Smooth muscle cell of the umbilical artery (primary cell): ENCODE measurements around the gene ANKRD65. TPM values are rescaled to one million over a fixed set of nuclear protein-coding genes. Genes with fewer than 3 reads are reported as not detected.

Experiments used
- total RNA-seq: library from RNA; depleted of rRNA; stranded (reverse); fragments of >200 nt; gene quantifications from 2 replicates; pipeline ENCODE4 v1.2.3, GENCODE V29; 2014

Gene ANKRD65
- total RNA-seq, result 0.18 and 0.30 TPM in 2 replicates

GRCh38 chr1:1421147-1421906 is at the start of gene ANKRD65:
Gene ANKRD65, minus strand, starts transcription at chr1:1421276. Its CDS starts 271 bp downstream, at chr1:1421005.

DNA sequence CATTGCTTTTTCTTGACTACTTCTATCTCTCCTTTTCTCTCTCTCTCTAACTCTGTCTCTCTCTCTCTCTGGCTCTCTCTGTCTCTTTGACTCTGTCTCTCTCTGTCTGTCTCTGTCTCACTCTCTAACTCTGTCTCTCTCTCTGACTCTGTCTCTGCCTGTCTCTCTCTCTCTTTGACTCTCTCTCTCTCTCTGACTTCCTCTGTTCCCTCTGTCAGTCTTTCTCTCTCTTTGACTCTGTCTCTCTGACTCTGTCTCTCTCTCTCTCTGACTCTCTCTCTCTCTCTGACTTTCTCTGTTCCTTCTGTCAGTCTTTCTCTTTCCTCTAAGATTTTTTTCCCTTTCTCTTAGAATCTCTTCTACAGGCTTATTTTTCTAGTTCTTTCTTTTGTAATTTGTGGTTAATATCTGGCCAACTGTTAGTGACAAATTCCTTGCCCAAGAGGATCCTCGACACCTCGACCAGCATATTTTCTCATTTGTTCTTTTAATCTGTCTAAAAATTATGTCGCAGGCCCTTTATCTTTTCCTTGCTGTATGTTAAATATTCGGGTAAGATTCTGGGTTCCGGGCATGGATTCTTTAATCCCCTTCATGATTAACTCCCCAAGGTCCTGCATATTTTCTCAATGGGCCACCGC is 28.1 kb upstream of the ANKRD65 start, which contains the start of gene ATAD3C:
Gene ATAD3C, plus strand, starts transcription at position 591 of the 641 bp plus-strand sequence. CDS start 995 bp downstream, outside the sequence.

DNA sequence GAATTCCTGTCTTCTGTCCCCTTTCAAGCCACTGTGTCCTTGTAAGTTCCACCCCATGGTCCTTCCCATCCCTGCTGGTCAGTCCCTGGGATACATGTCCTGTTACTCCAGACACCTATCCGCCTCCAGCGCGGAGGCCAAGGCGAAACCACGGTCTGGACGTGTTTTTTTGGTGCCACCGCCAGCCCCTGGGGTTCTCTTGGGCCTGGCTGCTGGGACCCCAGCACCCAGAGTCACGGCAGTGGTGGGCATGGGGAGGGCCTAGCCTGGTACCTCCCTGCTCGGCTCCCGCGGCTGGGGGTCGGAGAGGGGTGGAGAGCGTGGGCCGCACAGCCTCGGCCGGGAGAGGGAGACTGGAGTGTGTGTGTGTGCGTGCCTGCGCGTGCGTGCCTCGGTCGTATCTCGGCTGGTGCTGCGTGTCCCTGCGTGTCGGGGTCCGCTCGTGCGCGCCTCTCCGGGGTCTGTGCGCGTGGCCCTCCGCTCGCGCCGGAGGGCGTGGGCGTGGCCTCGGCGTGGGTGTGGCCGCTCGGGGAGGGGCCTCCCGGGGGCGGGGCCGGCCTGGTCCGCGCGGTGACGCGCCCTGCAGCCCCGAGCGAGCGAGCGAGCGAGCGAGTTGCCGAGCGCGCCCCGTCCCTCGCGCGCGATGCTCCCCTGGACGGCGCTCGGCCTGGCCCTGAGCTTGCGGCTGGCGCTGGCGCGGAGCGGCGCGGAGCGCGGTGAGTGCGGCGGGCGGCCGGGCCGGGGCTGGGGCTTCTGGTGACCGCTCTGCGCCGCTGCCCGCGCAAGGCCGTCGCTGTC is 14.2 kb upstream of the ANKRD65 start, which contains the start of gene VWA1:
Gene VWA1, plus strand, starts transcription at position 585 of the 798 bp plus-strand sequence. Its CDS starts 59 bp downstream, at position 644.

DNA sequence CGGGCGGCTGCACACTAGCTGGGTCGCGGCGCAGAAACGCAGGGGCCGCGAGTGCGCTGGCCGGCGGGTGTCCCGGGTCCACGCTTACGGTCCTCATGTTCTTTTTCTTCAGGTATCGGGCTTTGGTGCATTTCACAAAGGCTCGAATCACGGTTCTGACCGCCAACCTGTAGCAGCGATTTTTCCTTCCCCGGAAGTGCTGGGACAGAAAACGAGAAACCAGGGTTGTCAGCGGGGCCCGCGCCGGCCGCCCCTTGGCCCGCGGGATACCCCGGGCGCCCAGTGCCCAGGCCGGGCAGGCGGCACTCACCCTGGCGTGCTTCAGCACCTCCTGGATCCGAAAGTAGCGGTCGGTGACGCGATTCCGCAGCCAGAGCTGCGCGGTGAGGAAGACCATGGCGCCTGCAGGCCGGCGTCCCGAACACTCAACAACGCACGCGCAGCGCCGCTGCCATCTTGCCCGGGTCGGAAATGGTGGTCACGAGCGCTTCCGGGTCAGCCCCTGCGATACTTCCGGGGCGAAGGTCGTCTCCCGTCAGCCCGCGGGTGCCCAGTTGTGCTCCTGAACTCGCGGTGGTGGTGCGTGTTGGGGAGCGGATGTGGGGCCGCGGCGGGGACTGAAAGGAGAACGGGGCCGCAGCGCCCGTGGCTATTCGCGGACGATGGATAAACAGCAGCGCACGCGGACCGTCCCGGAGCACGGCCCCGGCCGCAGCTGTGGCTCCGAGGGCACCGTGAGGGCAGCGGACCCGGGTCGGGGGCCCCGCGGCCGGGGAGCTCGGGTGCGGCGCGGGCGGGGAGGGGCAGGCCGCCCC is 14.0 kb downstream of the ANKRD65 start, which contains the start of gene MRPL20:
Gene MRPL20, minus strand, starts transcription at position 473 of the 815 bp plus-strand sequence. Its CDS starts 76 bp downstream, at position 397.

DNA sequence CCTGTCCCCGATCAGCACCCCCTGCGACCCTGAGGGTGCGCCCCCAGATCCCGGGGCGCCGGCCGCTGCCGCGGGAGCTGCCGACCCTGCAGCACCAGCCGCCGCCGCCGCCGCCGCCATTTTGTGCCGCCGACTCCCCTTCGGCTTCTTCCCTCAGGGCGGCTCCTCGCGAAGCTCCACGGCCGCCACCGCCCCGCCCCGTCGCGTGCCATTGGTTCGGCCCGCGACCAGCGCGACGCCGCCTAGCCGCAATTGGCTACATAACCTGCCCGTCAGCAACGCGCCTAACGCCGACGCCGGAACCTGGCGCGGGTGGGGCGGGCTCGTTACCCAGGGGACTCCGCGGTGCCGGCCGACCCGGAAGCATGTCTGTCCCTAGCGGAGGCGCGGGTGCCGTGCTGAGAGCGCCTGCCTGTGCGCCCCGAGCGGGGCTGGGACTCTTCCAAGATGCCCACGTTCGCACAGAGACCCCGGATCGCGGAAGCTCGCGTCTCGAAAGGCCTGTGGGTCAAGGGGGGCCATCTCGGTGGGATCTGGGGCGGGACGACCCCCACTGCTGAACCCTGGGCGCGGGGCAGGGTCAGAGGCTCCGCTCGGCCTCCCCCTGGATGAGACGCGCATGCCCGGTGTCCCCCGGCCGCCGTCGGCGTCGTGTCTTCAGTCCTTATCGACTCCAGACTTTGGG is 21.7 kb downstream of the ANKRD65 start, which contains the start of gene CCNL2:
Gene CCNL2, minus strand, starts transcription at position 149 of the 685 bp plus-strand sequence. Its CDS starts 29 bp downstream, at position 120.

DNA sequence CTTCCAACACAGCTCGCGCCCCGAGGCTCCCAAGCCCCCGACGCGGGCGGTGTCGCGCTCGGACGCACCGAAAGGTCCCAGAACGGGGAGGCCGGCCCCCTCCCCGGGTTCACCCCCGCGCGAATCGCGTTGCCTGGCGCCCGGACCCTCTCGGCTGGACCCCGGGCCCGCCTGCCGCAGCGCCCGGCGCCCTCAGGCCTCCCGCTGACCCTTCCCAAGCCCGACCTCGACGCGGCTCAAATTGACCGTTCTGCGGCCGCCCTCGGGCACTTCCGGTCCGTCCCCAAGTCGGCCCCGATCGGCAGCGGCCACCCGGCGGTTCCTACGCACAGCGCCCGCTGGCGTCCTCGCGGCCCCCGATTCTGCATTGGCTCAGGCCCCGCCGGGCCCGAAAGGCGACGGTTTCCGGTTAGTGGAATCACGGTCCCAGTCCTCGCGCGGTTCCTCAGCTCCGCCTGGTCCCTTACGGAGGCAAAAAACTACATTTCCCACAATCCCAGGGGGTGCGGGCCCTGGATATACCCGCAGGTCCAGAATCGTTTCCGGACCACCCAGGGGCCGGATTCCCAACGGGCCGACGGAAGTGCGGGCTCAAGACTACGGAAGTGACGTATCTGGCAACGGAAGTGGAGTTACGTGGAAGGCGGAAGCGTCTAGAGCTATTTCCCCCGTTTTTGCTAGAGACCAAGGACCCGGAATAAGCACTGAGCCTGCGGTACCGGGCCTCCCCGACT is 46.0 kb downstream of the ANKRD65 start, which contains the start of gene AURKAIP1:
Gene AURKAIP1, minus strand, starts transcription at position 279 of the 734 bp plus-strand sequence. CDS start 451 bp downstream, outside the sequence.

Other genes with a start within 250 kb of the ANKRD65 start
- gene TTLL10, start 247.4 kb downstream of the ANKRD65 start, total RNA-seq, result not detected in 2 replicates
- not detected in 2 replicates for gene TNFRSF18, start 214.7 kb downstream of the ANKRD65 start, total RNA-seq
- under 0.01 and 0.14 TPM in 2 replicates for gene TNFRSF4, start 207.1 kb downstream of the ANKRD65 start, total RNA-seq
- 190 and 205 TPM in 2 replicates for gene SDF4, start 189.3 kb downstream of the ANKRD65 start, total RNA-seq
- 32.1 and 37.1 TPM in 2 replicates for gene B3GALT6, start 189.0 kb downstream of the ANKRD65 start, total RNA-seq
- 0.92 and 1.5 TPM in 2 replicates for gene C1QTNF12, start 174.6 kb downstream of the ANKRD65 start, total RNA-seq
- 33.9 and 43.6 TPM in 2 replicates for gene UBE2J2, start 147.4 kb downstream of the ANKRD65 start, total RNA-seq
- 1.2 and 2.3 TPM in 2 replicates for gene SCNN1D, start 140.8 kb downstream of the ANKRD65 start, total RNA-seq
- gene ACAP3, start 113.3 kb downstream of the ANKRD65 start, total RNA-seq, result 52.6 and 71.8 TPM in 2 replicates
- 16.9 and 17.8 TPM in 2 replicates for gene PUSL1, start 112.7 kb downstream of the ANKRD65 start, total RNA-seq
- gene INTS11, start 96.6 kb downstream of the ANKRD65 start, total RNA-seq, result 41.9 and 59.4 TPM in 2 replicates
- 8.0 and 12.5 TPM in 2 replicates for gene CPTP, start 96.5 kb downstream of the ANKRD65 start, total RNA-seq
- 0.23 and 0.30 TPM in 2 replicates for gene TAS1R3, start 90.0 kb downstream of the ANKRD65 start, total RNA-seq
- gene DVL1, start 71.9 kb downstream of the ANKRD65 start, total RNA-seq, result 65.0 and 105 TPM in 2 replicates
- 172 and 187 TPM in 2 replicates for gene MXRA8, start 62.7 kb downstream of the ANKRD65 start, total RNA-seq
- 52.6 and 85.8 TPM in 2 replicates for gene AURKAIP1, start 46.1 kb downstream of the ANKRD65 start, total RNA-seq
- gene CCNL2, start 21.9 kb downstream of the ANKRD65 start, total RNA-seq, result 189 and 195 TPM in 2 replicates
- gene MRPL20, start 14.0 kb downstream of the ANKRD65 start, total RNA-seq, result 53.1 and 68.6 TPM in 2 replicates
- 10.4 and 13.1 TPM in 2 replicates for gene VWA1, start 14.4 kb upstream of the ANKRD65 start, total RNA-seq
- 0.09 TPM in 1 of 2 replicates, not detected in the other for gene ATAD3C, start 28.4 kb upstream of the ANKRD65 start, total RNA-seq
- gene ATAD3B, start 50.5 kb upstream of the ANKRD65 start, total RNA-seq, result 13.7 and 26.3 TPM in 2 replicates
- gene ATAD3A, start 90.9 kb upstream of the ANKRD65 start, total RNA-seq, result 24.1 and 49.1 TPM in 2 replicates
- 2.4 and 2.9 TPM in 2 replicates for gene TMEM240, start 119.3 kb upstream of the ANKRD65 start, total RNA-seq
- 66.5 and 81.4 TPM in 2 replicates for gene SSU72, start 153.6 kb upstream of the ANKRD65 start, total RNA-seq
- gene FNDC10, start 178.9 kb upstream of the ANKRD65 start, total RNA-seq, result 2.1 and 2.6 TPM in 2 replicates
- gene MIB2, start 194.2 kb upstream of the ANKRD65 start, total RNA-seq, result 100 and 129 TPM in 2 replicates
- gene MMP23B, start 210.9 kb upstream of the ANKRD65 start, total RNA-seq, result 17.6 and 23.2 TPM in 2 replicates
- 5.0 and 9.6 TPM in 2 replicates for gene CDK11B, start 237.7 kb upstream of the ANKRD65 start, total RNA-seq